Mesendoderm (in vitro differentiated cells): ENCODE results near the gene AOPEP.

Experiments used
- DNase-seq: peaks from one replicate; pipeline ENCODE4 v3.0.0; 2013
- H2AK5ac ChIP-seq: 2 replicates; pipeline ENCODE4 v1.6.1; 2013; ENCODE audit warnings: low read length, inconsistent platforms
- H2BK120ac ChIP-seq: 2 replicates; pipeline ENCODE4 v1.6.1; 2013; ENCODE audit warnings: low read depth, mild to moderate bottlenecking, low read length, moderate library complexity, mixed read lengths
- H2BK15ac ChIP-seq: replicated peaks from 2 replicates; pipeline ENCODE4 v1.6.1; 2013; ENCODE audit warnings: low read depth, mild to moderate bottlenecking, moderate library complexity
- H2BK5ac ChIP-seq: 2 replicates; pipeline ENCODE4 v1.6.1; 2013; ENCODE audit warnings: low read length, inconsistent platforms
- H3K18ac ChIP-seq: 2 replicates; pipeline ENCODE4 v1.6.1; 2013; ENCODE audit warnings: mild to moderate bottlenecking, low read length, mixed read lengths
- H3K23ac ChIP-seq: one replicate; pipeline ENCODE4 v1.6.1; 2013; ENCODE audit warnings: low read length
- H3K27ac ChIP-seq: 2 replicates; pipeline ENCODE4 v1.5.1; 2013; ENCODE audit warnings: low read depth, mild to moderate bottlenecking, inconsistent platforms, low read length, moderate library complexity
- H3K27me3 ChIP-seq: 2 replicates; pipeline ENCODE4 v1.6.1; 2013; ENCODE audit warnings: low read length, control low read depth, mild to moderate bottlenecking, inconsistent platforms; ENCODE audit not compliant: insufficient read depth, poor library complexity
- H3K36me3 ChIP-seq: 2 replicates; pipeline ENCODE4 v1.6.1; 2013; ENCODE audit warnings: low read length, inconsistent platforms; ENCODE audit not compliant: control insufficient read depth, insufficient read depth
- H3K4ac ChIP-seq: one replicate; pipeline ENCODE4 v1.6.1; 2013; ENCODE audit warnings: low read depth, mild to moderate bottlenecking, low read length, moderate library complexity
- H3K4me1 ChIP-seq: 2 replicates; pipeline ENCODE4 v1.6.1; 2013; ENCODE audit warnings: low read depth, low read length, inconsistent platforms; ENCODE audit not compliant: control insufficient read depth
- H3K4me2 ChIP-seq: 2 replicates; pipeline ENCODE4 v1.6.1; 2013; ENCODE audit warnings: low read length
- H3K4me3 ChIP-seq: 2 replicates; pipeline ENCODE4 v1.5.1; 2013; ENCODE audit warnings: mild to moderate bottlenecking, low read length
- H3K56ac ChIP-seq: one replicate; pipeline ENCODE4 v1.6.1; 2013; ENCODE audit warnings: low read length
- H3K79me1 ChIP-seq: 2 replicates; pipeline ENCODE4 v1.6.1; 2013; ENCODE audit warnings: low read length, inconsistent platforms
- H3K79me2 ChIP-seq: 2 replicates; pipeline ENCODE4 v1.6.1; 2013; ENCODE audit warnings: mild to moderate bottlenecking, low read length; ENCODE audit not compliant: control insufficient read depth, insufficient read depth
- H3K9ac ChIP-seq: 2 replicates; pipeline ENCODE4 v1.6.1; 2013; ENCODE audit warnings: low read length, inconsistent platforms
- H4K5ac ChIP-seq: one replicate; pipeline ENCODE4 v1.6.1; 2013; ENCODE audit warnings: low read length
- H4K8ac ChIP-seq: one replicate; pipeline ENCODE4 v1.6.1; 2013; ENCODE audit warnings: low read depth, mild to moderate bottlenecking, control low read depth, low read length, moderate library complexity
- WGBS: extraction: QIAGEN DNeasy Blood & Tissue Kit; methylation state at CpG from one replicate; pipeline ENCODE4 v1.1.7; 2013; ENCODE audit warnings: low lambda C conversion rate, missing lambda C conversion rate; ENCODE audit not compliant: insufficient coverage; ENCODE audit errors: extremely low coverage; 5-methylcytosine and 5-hydroxymethylcytosine counted together

Gene AOPEP

GRCh38 chr9:94696545-94696944 is 30.0 kb upstream of the AOPEP start:
- Histone ChIP-seq H2BK15ac (no peak overlapping the region), H3K23ac (no peak overlapping the region), H3K4me2 (no peak overlapping the region), H3K27me3 (no peaks in the 10 kb centered on the region), H2AK5ac (no peak overlapping the region), H3K36me3 (no peaks in the 10 kb centered on the region), H4K8ac (no peak overlapping the region), H3K18ac (no peak overlapping the region), H3K56ac (peak overlapping the region; percentile 1), H3K79me1 (no peaks in the 10 kb centered on the region), H2BK5ac (no peak overlapping the region), H3K27ac (no peak overlapping the region), H3K9ac (no peak overlapping the region), H3K4ac (no peak overlapping the region), H3K79me2 (no peaks in the 10 kb centered on the region), H4K5ac (no peak overlapping the region), H3K4me3 (no peak overlapping the region), H2BK120ac (no peak overlapping the region), H3K4me1 (peaks cover 12% of the 10 kb centered on the region)
- no CpG with 5 or more reads among the region's 5 CpGs for WGBS
- peak; percentile 87 for DNase-seq

GRCh38 chr9:94697972-94698581 is 28.4 kb upstream of the AOPEP start:
- no peaks in the 10 kb centered on the region for H3K79me2 ChIP-seq
- no peak overlapping the region for H4K8ac ChIP-seq
- H3K9ac ChIP-seq, result no peak overlapping the region
- H3K56ac ChIP-seq, result no peak overlapping the region
- no peak overlapping the region for H2AK5ac ChIP-seq
- DNase-seq, result peak; percentile 71
- WGBS, result no CpG with 5 or more reads among the region's 5 CpGs
- H2BK120ac ChIP-seq, result no peak overlapping the region
- H3K18ac ChIP-seq, result no peak overlapping the region
- no peak overlapping the region for H3K23ac ChIP-seq
- peak overlapping the region; percentile 55 for H3K4ac ChIP-seq
- H3K4me3 ChIP-seq, result no peak overlapping the region
- no peak overlapping the region for H3K27ac ChIP-seq
- no peak overlapping the region for H4K5ac ChIP-seq
- H3K4me1 ChIP-seq, result peaks cover 10% of the 10 kb centered on the region
- H3K27me3 ChIP-seq, result no peaks in the 10 kb centered on the region
- no peak overlapping the region for H2BK5ac ChIP-seq
- no peak overlapping the region for H3K4me2 ChIP-seq
- no peak overlapping the region for H2BK15ac ChIP-seq
- H3K36me3 ChIP-seq, result no peaks in the 10 kb centered on the region
- H3K79me1 ChIP-seq, result no peaks in the 10 kb centered on the region

GRCh38 chr9:94699715-94700373 is 26.7 kb upstream of the AOPEP start:
- Histone ChIP-seq H2BK5ac (no peak overlapping the region), H2AK5ac (no peak overlapping the region)
- WGBS, result no CpG with 5 or more reads among the region's 4 CpGs

DNA sequence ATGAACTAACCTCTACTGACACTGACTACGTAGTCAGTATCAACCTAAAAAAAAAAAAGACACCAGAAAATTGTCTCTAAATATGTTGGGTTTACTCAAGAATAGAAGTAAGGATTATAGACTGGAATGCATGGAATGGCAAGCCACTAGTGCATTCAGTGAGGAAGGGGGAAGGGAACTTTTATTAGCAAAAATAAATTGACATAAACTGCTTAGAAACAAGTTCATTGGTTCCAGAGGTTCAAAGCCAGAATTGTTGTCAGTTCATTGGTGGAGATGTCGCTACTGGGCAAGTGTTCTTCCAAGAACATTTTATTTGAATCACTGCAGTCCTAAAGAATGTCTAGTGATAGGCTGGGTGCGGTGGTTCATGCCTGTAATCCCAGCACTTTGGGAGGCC is 26.1 kb upstream of the AOPEP start:
- Histone ChIP-seq H2AK5ac (no peak overlapping the region), H3K23ac (no peak overlapping the region), H3K27ac (no peak overlapping the region), H3K36me3 (no peaks in the 10 kb centered on the region), H3K4ac (no peak overlapping the region), H3K79me1 (no peaks in the 10 kb centered on the region), H2BK5ac (no peak overlapping the region), H3K4me1 (peaks cover 10% of the 10 kb centered on the region), H2BK15ac (no peak overlapping the region), H3K79me2 (no peaks in the 10 kb centered on the region), H3K56ac (no peak overlapping the region), H4K5ac (no peak overlapping the region), H2BK120ac (no peak overlapping the region), H3K27me3 (no peaks in the 10 kb centered on the region), H3K9ac (no peak overlapping the region), H4K8ac (no peak overlapping the region), H3K4me3 (no peak overlapping the region), H3K18ac (no peak overlapping the region), H3K4me2 (no peak overlapping the region)
- DNase-seq, result no peak
- no CpG with 5 or more reads among the region's 3 CpGs for WGBS

More at GRCh38 chr9:94699715-94700373, 26.7 kb upstream of the AOPEP start:
- Histone ChIP-seq H3K79me1 (no peaks in the 10 kb centered on the region), H3K4ac (no peak overlapping the region), H3K56ac (no peak overlapping the region), H3K18ac (no peak overlapping the region), H2BK120ac (no peak overlapping the region), H3K9ac (no peak overlapping the region), H3K4me2 (no peak overlapping the region), H4K5ac (no peak overlapping the region), H3K4me1 (peaks cover 10% of the 10 kb centered on the region), H3K79me2 (no peaks in the 10 kb centered on the region), H3K27me3 (no peaks in the 10 kb centered on the region), H2BK15ac (no peak overlapping the region), H3K27ac (no peak overlapping the region), H3K23ac (no peak overlapping the region), H3K4me3 (no peak overlapping the region), H3K36me3 (no peaks in the 10 kb centered on the region), H4K8ac (no peak overlapping the region)
- no peak for DNase-seq

DNA sequence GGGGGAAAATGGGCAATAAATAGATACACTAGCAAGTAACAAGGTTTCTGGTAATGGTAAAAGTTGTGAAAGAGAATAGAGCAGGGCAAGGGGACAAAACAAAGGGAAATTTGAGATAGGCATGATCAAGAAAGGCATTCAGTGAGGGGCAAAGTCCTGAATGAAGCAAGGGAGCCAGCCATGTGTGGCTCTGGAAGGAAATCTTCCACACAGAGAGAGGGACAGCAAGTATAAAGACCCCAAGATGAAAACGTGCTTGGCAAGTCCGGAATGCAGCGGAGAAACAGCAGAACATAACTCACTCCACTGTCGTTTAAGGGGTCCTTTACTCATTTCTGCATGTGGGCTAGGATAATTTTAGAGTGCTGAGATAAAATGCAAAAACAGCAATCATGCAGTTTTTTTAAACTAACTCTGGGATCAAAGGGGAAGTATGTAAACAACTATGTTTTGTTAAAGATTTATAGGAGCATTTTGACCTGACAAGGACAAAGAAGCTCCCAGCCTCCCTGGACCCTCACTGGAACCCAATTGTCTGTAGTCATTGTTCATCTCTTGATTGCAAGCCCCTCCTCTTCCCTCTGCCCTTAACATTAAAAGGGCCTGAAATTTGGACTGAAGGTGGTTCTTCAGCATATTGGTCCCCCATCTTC is 22.9 kb upstream of the AOPEP start:
- Histone ChIP-seq H4K5ac (no peak overlapping the region), H3K79me2 (no peaks in the 10 kb centered on the region), H2AK5ac (no peak overlapping the region), H3K27ac (no peak overlapping the region), H3K9ac (no peak overlapping the region), H3K18ac (no peak overlapping the region), H3K4me2 (no peak overlapping the region), H4K8ac (no peak overlapping the region), H2BK15ac (no peak overlapping the region), H3K23ac (no peak overlapping the region), H2BK5ac (no peak overlapping the region), H3K79me1 (no peaks in the 10 kb centered on the region), H3K4me3 (no peak overlapping the region), H3K4ac (no peak overlapping the region), H3K36me3 (no peaks in the 10 kb centered on the region), H3K27me3 (no peaks in the 10 kb centered on the region), H3K56ac (no peak overlapping the region), H3K4me1 (no peaks in the 10 kb centered on the region), H2BK120ac (no peak overlapping the region)
- no CpG with 5 or more reads among the region's 4 CpGs for WGBS
- DNase-seq, result no peak
